GM18861 (cell line): ENCODE data around the gene CAMTA1.
"Not testable (repeated sequence)": the region's sequence is repeated elsewhere in the genome, so short reads cannot be mapped to it uniquely, and the experiment has no call there.

Experiments used
- ATAC-seq: cut with Tn5 transposase; IDR thresholded peaks from one replicate; pipeline ENCODE4 v1.9.1; 2021; ENCODE audit not compliant: unreplicated experiment

The CAMTA1 gene

DNA sequence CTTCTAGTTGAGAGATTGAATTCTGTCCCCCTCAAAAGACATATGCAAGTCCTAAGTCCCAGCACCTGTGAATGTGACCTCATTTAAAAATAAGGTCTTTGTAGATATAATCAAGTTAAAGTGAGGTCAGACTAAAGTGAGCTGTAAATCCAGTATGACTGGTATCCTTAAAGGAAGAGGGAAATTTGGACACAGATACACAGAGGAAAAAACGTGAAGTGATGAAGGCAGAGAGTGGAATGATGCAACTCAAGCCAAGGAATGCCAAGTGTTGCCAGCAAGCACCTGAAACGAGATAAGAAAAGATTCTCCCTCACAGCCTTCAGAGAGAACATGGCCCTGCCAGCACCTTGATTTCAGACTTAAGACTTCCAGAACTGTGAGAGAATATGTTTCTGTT is 541.1 kb downstream of the CAMTA1 start:
- no peak for ATAC-seq

- no peak for ATAC-seq
Measured at GRCh38 chr1:7327849-7328248, 542.6 kb downstream of the CAMTA1 start.

GRCh38 chr1:7329868-7330615 is 544.8 kb downstream of the CAMTA1 start:
- no peak for ATAC-seq

- ATAC-seq = not testable (repeated sequence)
Measured at GRCh38 chr1:7330726-7331125, 545.5 kb downstream of the CAMTA1 start.

DNA sequence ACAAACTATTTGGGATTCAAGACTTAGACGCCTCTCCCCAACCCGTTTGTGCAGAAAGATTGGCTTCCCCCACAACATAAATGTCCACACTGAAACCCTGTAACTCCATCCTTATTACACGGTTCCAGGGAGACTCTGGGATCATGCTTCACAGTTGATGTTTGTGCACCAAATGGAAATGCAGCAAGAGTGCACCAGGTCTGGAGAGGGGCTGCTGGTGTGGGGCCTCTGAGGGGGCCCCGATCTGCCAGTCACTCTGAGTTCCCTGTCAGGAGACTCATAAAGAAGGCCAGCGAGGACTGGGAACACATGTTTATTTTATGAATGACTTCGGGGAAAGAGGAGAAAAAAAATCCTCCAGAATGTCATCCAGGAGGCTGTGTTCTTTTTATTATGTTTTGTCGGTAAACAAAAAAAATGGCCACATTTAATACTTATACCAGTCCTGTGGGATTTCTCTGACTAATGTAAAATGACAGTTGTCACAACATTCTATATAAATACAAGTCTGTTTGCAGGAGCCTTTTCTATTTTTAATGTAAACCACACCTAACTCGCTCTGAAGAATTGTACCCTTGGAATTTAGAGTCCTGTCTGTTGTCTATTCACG is 546.8 kb downstream of the CAMTA1 start:
- no peak for ATAC-seq

- ATAC-seq = no peak
Measured at GRCh38 chr1:7333094-7333493, 547.8 kb downstream of the CAMTA1 start.

- no peak for ATAC-seq
Measured at GRCh38 chr1:7333620-7334019, 548.4 kb downstream of the CAMTA1 start.

GRCh38 chr1:7334475-7335035 is 549.3 kb downstream of the CAMTA1 start:
- ATAC-seq = no peak

DNA sequence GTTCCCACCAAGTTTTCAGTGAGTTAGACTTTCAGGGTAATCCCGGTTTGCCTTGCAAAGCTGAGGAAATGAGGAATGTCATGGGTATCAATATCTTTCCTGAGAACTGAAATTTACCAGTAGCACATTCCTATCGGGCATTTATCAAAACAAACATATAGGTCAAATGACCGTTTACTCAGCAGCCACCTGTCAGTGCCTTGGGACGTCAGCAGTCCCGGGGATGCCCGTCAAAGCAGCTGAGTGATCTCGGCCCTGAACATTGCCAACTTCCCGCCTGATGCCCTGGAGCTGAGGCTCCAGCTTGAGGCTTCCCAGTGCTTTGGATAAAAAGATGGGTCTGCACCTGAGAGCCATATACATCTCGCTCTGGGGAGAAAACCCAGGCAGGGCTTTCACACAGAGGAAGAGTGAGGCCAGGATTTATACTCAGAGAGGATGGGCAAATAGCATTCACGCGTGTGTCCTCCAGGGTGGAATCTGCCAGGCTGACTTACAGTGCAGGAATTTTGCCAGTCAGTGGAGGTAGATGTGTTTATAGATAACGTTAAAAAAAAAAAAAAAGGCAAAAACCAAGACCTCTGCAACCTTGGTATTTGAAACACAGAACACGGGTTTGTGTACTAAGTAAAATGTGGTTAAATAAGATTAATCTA is 550.1 kb downstream of the CAMTA1 start:
- no peak for ATAC-seq

DNA sequence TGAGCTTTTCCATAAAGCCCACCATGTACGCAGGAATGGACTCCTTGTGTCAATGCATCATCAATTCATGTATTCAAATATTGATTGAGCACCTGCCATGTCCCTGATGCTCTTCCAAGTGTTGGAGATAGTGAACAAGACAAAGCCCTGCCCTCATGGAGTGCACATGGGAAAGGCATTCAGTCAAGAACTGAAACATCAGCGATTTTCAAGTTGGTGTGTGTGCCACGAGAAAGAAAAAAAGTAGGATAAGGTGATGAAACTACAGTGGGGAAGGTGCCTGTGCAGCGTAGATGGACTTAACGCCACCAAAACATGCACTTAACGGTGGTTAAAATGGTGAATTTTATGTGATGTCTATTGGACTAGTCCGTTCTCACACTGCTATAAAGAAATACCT is 553.2 kb downstream of the CAMTA1 start:
- no peak for ATAC-seq

GRCh38 chr1:7339014-7339413 is 553.8 kb downstream of the CAMTA1 start:
- no peak for ATAC-seq

DNA sequence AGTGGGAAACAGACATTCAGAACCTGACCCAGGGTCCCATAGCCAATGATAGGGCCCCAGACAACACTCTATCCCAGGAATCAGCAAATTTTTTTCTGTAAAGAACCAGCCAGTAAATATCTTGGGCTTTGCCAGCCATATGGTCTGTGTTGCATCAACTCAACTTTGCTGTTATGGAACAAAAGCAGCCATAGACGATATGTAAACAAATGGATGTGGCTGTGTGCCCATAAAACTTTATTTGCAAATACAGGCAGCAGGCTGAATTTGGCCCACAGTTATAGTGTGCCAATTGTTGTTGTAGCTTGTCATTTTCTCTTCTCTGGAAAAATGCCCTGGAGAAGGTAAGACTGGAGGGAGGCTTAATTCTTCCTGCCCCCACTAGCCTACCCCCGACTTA is 554.7 kb downstream of the CAMTA1 start:
- no peak for ATAC-seq

DNA sequence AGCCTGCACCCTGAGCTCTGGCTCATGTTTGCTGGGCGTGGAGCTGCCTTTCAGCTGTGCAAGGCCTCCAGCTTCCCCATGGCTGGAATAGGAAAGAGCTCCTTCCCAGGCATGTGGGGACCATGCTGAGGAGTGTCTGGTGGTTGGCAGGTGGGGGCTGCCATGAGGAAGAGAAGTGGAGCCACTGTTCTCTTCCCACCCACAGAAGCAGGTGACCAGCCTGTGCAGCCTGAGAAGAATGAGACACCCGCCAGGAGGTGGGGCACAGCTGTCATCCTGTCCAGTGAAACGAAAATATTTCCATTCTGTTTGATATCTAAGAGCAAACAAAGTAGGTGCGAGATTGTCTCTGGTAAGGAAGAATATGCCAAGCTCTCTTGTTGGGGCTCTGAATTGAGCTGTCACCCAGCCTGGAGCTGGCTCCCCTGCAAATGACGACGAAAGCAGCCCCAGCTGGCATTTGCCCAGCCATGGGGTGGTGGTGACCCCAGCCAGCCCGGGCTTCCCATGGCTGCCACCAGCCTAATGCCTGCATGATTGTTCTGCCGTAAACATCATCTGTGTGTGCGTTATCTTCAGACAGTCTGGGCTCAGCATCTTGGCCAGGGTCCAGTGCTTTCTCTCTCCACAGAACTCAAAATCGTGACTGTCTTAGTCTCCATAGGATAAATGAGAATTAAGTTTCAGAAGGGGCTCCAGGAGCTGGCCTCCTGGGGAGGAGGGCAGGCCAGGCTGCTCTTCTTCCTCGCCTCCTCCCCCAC is 556.1 kb downstream of the CAMTA1 start:
- ATAC-seq = no peak

DNA sequence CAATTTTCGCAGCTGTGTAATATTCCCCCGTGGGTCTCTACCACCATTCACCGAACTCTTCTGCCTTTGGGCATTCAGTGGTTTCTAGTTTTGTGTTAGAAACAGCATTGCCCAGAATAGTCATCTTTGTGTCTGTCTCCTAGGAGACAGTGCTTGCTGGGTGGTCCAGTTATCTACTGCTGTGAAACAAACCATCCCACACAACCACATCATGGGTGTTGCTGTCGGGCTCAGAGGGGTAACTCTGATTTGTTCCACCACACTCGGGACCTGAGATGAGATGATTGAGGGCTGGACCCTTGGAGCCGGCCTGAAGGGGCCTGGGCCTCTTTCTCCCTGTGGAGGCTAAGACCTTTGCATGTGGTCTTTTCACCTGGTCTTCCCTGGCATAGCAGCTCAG is 558.6 kb downstream of the CAMTA1 start:
- ATAC-seq = no peak

DNA sequence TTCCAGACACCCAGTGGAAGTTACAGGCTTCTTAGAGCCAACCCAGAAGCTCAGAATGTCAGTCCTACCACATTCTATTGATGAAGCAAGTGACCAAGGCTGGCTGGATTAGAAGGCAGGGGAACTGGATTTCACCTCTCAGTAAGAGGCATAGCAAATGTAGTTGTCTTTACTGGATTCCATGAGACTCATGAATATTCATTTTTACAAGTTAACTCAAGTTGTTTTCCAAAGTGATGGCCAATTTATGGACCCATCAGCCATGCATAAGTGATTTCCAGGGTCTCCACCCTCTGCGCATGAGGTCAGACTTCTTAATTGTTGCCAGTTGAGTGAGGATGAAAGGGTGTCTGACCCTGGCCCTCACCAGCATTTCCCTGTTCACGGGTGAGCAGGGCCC is 559.0 kb downstream of the CAMTA1 start:
- no peak for ATAC-seq

- ATAC-seq = no peak
Measured at GRCh38 chr1:7345516-7345915, 560.3 kb downstream of the CAMTA1 start.

- ATAC-seq = no peak
Measured at GRCh38 chr1:7346070-7346596, 560.9 kb downstream of the CAMTA1 start.

- ATAC-seq = no peak
Measured at GRCh38 chr1:7346600-7347570, 561.6 kb downstream of the CAMTA1 start.

DNA sequence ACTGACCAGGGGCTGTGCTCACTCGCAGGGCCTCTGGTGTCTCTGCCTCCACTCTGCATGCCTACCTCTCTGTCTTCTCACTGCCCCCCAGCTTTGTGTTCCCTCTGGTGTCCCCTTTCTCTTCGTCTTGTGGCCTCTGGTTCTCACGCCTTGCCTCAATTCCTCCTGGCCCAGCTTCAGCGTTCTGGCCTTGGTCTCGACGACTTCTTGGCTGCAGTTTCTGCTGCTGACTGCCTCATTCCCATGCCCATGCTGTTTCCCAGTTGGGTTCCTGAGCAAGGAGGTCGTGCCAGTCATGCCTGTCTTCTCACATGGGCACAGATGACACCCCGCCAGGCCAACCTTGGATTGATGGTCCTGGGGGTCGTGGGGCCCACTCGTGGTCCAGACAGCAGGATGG is 562.8 kb downstream of the CAMTA1 start:
- ATAC-seq = no peak

DNA sequence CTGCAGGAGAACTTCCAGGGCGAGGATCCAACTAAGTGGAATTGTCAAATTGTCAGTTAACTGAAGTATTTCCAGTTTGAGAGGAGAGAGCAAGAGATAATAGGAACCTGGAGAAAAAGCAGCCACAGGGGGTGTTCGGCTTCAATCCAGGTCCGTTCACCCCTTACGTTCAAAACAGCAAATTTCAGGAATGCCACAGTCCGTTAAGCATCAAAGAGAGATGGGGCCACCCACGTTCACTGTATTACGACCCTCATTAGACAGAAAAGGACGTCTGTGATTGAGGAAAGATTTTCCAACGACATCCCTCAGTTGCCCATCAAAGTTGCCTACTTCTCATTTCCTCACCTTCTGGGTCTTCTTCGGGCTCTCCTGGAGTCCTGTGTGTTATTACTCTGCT is 563.3 kb downstream of the CAMTA1 start:
- ATAC-seq = no peak
